Stomach (tissue), 9 donors: ENCODE results near the gene PRPF19. TPM values are rescaled to one million over a fixed set of nuclear protein-coding genes. Genes with fewer than 3 reads are reported as not detected.

ENCODE experiments used
- DNase-seq, 2 donors: peaks; one replicate each; pipeline versions ENCODE4 v3.0.0 to v3.0.0-alpha.2; 2013 to 2019
- H3K27ac ChIP-seq, 5 donors: fragments of 200-600 bp in 4 of 5; sonication (generic) in 4 of 5; one replicate each; pipeline ENCODE4 v1.5.1; 2013 to 2019; ENCODE audit warnings: mild to moderate bottlenecking in 1 of 5, moderate library complexity in 1 of 5
- H3K27me3 ChIP-seq, 3 donors: fragments of 200-600 bp; sonication (generic); one replicate each; pipeline ENCODE4 v1.5.1; 2017 to 2019; ENCODE audit warnings: mixed run types in 1 of 3
- H3K36me3 ChIP-seq, 4 donors: fragments of 200-600 bp; sonication (generic); 1 replicate in 3 of 4; 2 replicates in 1 of 4; pipeline ENCODE4 v1.5.1; 2016 to 2019
- H3K4me1 ChIP-seq, 4 donors: fragments of 200-600 bp; sonication (generic); one replicate each; pipeline ENCODE4 v1.5.1; 2016 to 2019
- H3K4me3 ChIP-seq, 4 donors: fragments of 200-600 bp; sonication (generic) in 3 of 4; one replicate each; pipeline ENCODE4 v1.5.1; 2016 to 2019; ENCODE audit warnings: mild to moderate bottlenecking in 1 of 4
- H3K9me3 ChIP-seq, 4 donors: fragments of 200-600 bp; sonication (generic); one replicate each; pipeline ENCODE4 v1.5.1; 2016 to 2019
- CTCF ChIP-seq, 7 experiments: fragments of 450-650 bp in 4 of 7; fragments of 200-600 bp in 3 of 7; sonication (generic) in 3 of 7; IDR thresholded peaks; one replicate each; pipeline ENCODE4 v1.5.1; 2016 to 2019; ENCODE audit warnings: antibody characterized with exemption in 7 of 7, control low read depth in 2 of 7, mild to moderate bottlenecking in 1 of 7
- EP300 ChIP-seq: sonication (generic); formaldehyde crosslinking; IDR thresholded peaks from one replicate; pipeline ENCODE4 v1.6.1; 2017; ENCODE audit warnings: antibody characterized with exemption
- POLR2A ChIP-seq, 4 donors: fragments of 450-650 bp; IDR thresholded peaks; one replicate each; pipeline ENCODE4 v1.6.1; 2016; ENCODE audit warnings: antibody characterized with exemption in 4 of 4, control low read depth in 2 of 4, mild to moderate bottlenecking in 1 of 4, moderate library complexity in 1 of 4
- POLR2AphosphoS5 ChIP-seq, 3 donors: sonication (generic); formaldehyde crosslinking; IDR thresholded peaks; one replicate each; pipeline ENCODE4 v1.6.1; 2016; ENCODE audit warnings: antibody characterized with exemption in 3 of 3
- WGBS, 5 donors: extraction: QIAGEN DNeasy Blood & Tissue Kit in 3 of 5; methylation state at CpG; one replicate each; pipeline versions ENCODE4 v1.1.5 to v1.1.7; 2013 to 2018; 5-methylcytosine and 5-hydroxymethylcytosine counted together
- intact Hi-C: fragments of 100-400 bp; cut with DNase I; formaldehyde crosslinking; loops from one replicate; pipeline ENCODE4 v1.15.1; 2023; ENCODE audit warnings: low total_unique reads
- polyA plus RNA-seq, 3 donors: library from polyadenylated mRNA; stranded (reverse); fragments of 200-250 nt; gene quantifications; one replicate each; pipeline ENCODE4 v1.2.3, GENCODE V29; 2013
- total RNA-seq, 5 donors: library from RNA; depleted of rRNA; stranded (reverse); fragments of >200 nt; gene quantifications; one replicate each; pipeline versions ENCODE4 v1.1.0 to v1.2.3, GENCODE V29; 2014 to 2016
- donor health status: healthy with polysubstance abuse.
- donor health status: Bipolar disorder and iron deficiency.
- donor health status: healthy.

PRPF19 gene
- total and polyA plus RNA-seq, 8 donors, result 3.5 to 86.1 (median 50.3) TPM

DNA sequence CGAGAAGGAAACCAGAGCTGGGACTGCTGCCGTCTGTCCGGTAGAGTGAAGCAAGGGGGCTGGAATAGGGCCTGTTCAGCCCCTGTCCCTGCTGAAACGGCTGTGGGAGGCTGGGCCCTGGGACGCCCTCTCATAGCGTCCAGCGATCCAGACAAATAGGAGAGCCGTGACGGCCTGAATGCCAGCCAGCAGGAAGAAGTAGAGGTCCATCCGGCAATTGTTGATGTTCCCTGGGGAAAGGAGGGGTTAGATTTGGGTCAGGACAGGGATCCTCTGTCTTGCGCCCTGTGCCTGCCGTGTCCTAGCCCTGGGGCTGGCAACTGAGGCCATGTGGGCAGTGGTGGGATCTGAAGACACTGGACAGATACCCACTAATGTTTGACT lies 30.8 kb upstream of the PRPF19 start:
- peak overlapping the region in 2 of 5 donors; percentile 22 to 46 for H3K27ac ChIP-seq
- H3K36me3 ChIP-seq, result peaks cover 12 to 65% (median 64%) of the 10 kb centered on the region in 4 donors
- intact Hi-C loops, result no loop called here
- WGBS, 5 donors, result 62 to 76% (median 69%) methylated on average over 12 of the region's 12 CpGs
- H3K27me3 ChIP-seq, result no peaks in the 10 kb centered on the region
- no peak overlapping the region for H3K4me3 ChIP-seq
- no peak for DNase-seq
- H3K4me1 ChIP-seq, result peaks cover 6 to 24% (median 19%) of the 10 kb centered on the region in 4 donors
- no peaks in the 10 kb centered on the region for H3K9me3 ChIP-seq
- TF ChIP-seq POLR2AphosphoS5 (IDR thresholded peaks at IDR 0.05) (no peak), EP300 (no peak), POLR2A (IDR thresholded peaks at IDR 0.05) (no peak), CTCF (IDR thresholded peaks at IDR 0.05) (no peak)

GRCh38 chr11:60936467-60937143 lies 30.2 kb upstream of the PRPF19 start:
- no peaks in the 10 kb centered on the region for H3K9me3 ChIP-seq
- intact Hi-C loops, result no loop called here
- TF ChIP-seq EP300 (no peak), POLR2AphosphoS5 (IDR thresholded peaks at IDR 0.05) (no peak), CTCF (IDR thresholded peaks at IDR 0.05) (no peak), POLR2A (IDR thresholded peaks at IDR 0.05) (no peak)
- WGBS, 5 donors, result 86 to 91% (median 86%) methylated on average over 8 to 18 of the region's 18 CpGs
- peaks cover 12 to 64% (median 64%) of the 10 kb centered on the region in 4 donors for H3K36me3 ChIP-seq
- DNase-seq, result no peak
- peaks cover 3 to 19% (median 14%) of the 10 kb centered on the region in 4 donors for H3K4me1 ChIP-seq
- peaks cover 0 to 2% (median 0%) of the 10 kb centered on the region in 3 donors for H3K27me3 ChIP-seq
- H3K4me3 ChIP-seq, result no peak overlapping the region
- peak overlapping the region in 3 of 5 donors; percentile 22 to 46 (median 38) for H3K27ac ChIP-seq

- no peak for DNase-seq
- no peak overlapping the region for H3K27ac ChIP-seq
- H3K9me3 ChIP-seq, result no peaks in the 10 kb centered on the region
- H3K4me1 ChIP-seq, result peaks cover 3 to 18% (median 12%) of the 10 kb centered on the region in 4 donors
- H3K36me3 ChIP-seq, result peaks cover 12 to 64% (median 62%) of the 10 kb centered on the region in 4 donors
- WGBS, 5 donors, result 84 to 92% (median 89%) methylated on average over 11 to 27 of the region's 27 CpGs
- peaks cover 0 to 7% (median 0%) of the 10 kb centered on the region in 3 donors for H3K27me3 ChIP-seq
- no peak for TF ChIP-seq POLR2A (IDR thresholded peaks at IDR 0.05)
- TF ChIP-seq POLR2AphosphoS5 (IDR thresholded peaks at IDR 0.05), result no peak
- TF ChIP-seq EP300, result no peak
- TF ChIP-seq CTCF (IDR thresholded peaks at IDR 0.05), result no peak
- no peak overlapping the region for H3K4me3 ChIP-seq
- intact Hi-C loops, result no loop called here
Measured at GRCh38 chr11:60935676-60936442, 29.5 kb upstream of the PRPF19 start.

- no peak overlapping the region for H3K27ac ChIP-seq
- peaks cover 12 to 65% (median 59%) of the 10 kb centered on the region in 4 donors for H3K36me3 ChIP-seq
- 85 to 91% (median 87%) methylated on average over 16 to 21 of the region's 21 CpGs for WGBS, 5 donors
- H3K4me1 ChIP-seq, result peaks cover under 1 to 15% (median 10%) of the 10 kb centered on the region in 4 donors
- no peak overlapping the region for H3K4me3 ChIP-seq
- no peak for DNase-seq
- intact Hi-C loops, result no loop called here
- TF ChIP-seq POLR2AphosphoS5 (IDR thresholded peaks at IDR 0.05) (no peak), EP300 (no peak), POLR2A (IDR thresholded peaks at IDR 0.05) (no peak), CTCF (IDR thresholded peaks at IDR 0.05) (no peak)
- no peaks in the 10 kb centered on the region for H3K9me3 ChIP-seq
- H3K27me3 ChIP-seq, result peaks cover 0 to 7% (median 0%) of the 10 kb centered on the region in 3 donors
Measured at GRCh38 chr11:60934790-60935605, 28.6 kb upstream of the PRPF19 start.
